GM19455 (cell line): ENCODE data around the gene AKT3.
"Not testable (repeated sequence)": the region's sequence is repeated elsewhere in the genome, so short reads cannot be mapped to it uniquely, and the experiment has no call there.

ENCODE experiments used
- ATAC-seq: cut with Tn5 transposase; IDR thresholded peaks from one replicate; pipeline ENCODE4 v1.9.1; 2021; ENCODE audit not compliant: unreplicated experiment

AKT3 gene

GRCh38 chr1:243790404-243790803 is 59.6 kb downstream of the AKT3 start:
- no peak for ATAC-seq

GRCh38 chr1:243786531-243786930 is 63.5 kb downstream of the AKT3 start:
- no peak for ATAC-seq

GRCh38 chr1:243784506-243784905 is 65.5 kb downstream of the AKT3 start:
- no peak for ATAC-seq

- ATAC-seq: no peak
Measured at GRCh38 chr1:243783714-243784113, 66.3 kb downstream of the AKT3 start.

GRCh38 chr1:243772361-243773050 is 77.5 kb downstream of the AKT3 start:
- ATAC-seq: not testable (repeated sequence)

GRCh38 chr1:243770860-243771259 is 79.2 kb downstream of the AKT3 start:
- no peak for ATAC-seq

- ATAC-seq: no peak
Measured at GRCh38 chr1:243765676-243766075, 84.4 kb downstream of the AKT3 start.

GRCh38 chr1:243763806-243764205 is 86.2 kb downstream of the AKT3 start:
- no peak for ATAC-seq

GRCh38 chr1:243758647-243759046 is 91.4 kb downstream of the AKT3 start:
- ATAC-seq: no peak

GRCh38 chr1:243756529-243756928 is 93.5 kb downstream of the AKT3 start:
- no peak for ATAC-seq

- ATAC-seq: no peak
Measured at GRCh38 chr1:243754348-243754747, 95.7 kb downstream of the AKT3 start.

- ATAC-seq: no peak
Measured at GRCh38 chr1:243751506-243751905, 98.5 kb downstream of the AKT3 start.

- peak; percentile 98 for ATAC-seq
Measured at GRCh38 chr1:243748706-243749283, 101.2 kb downstream of the AKT3 start.

- no peak for ATAC-seq
Measured at GRCh38 chr1:243748227-243748626, 101.8 kb downstream of the AKT3 start.

GRCh38 chr1:243746751-243747150 is 103.3 kb downstream of the AKT3 start:
- no peak for ATAC-seq

GRCh38 chr1:243745356-243745755 is 104.7 kb downstream of the AKT3 start:
- ATAC-seq: no peak

GRCh38 chr1:243742819-243743218 is 107.2 kb downstream of the AKT3 start:
- ATAC-seq: no peak

- ATAC-seq: no peak
Measured at GRCh38 chr1:243740255-243740999, 109.6 kb downstream of the AKT3 start.

GRCh38 chr1:243739335-243740003 is 110.6 kb downstream of the AKT3 start:
- ATAC-seq: no peak

GRCh38 chr1:243738020-243738419 is 112.0 kb downstream of the AKT3 start:
- no peak for ATAC-seq

- no peak for ATAC-seq
Measured at GRCh38 chr1:243735457-243735856, 114.6 kb downstream of the AKT3 start.

GRCh38 chr1:243734308-243734695 is 115.7 kb downstream of the AKT3 start:
- no peak for ATAC-seq
